Ramos (cell line): ENCODE measurements around the gene PARD3B.

Experiments
- in situ Hi-C: fragments of 300-500 bp; cut with MboI; formaldehyde crosslinking; loops from one replicate; pipeline ENCODE4 v1.14.3; 2022; ENCODE audit warnings: low sequenced_read_pairs; ENCODE audit not compliant: unreplicated experiment

PARD3B gene

GRCh38 chr2:205500065-205500464 lies 954.8 kb downstream of the PARD3B start:
- in situ Hi-C loops = no loop called here

DNA sequence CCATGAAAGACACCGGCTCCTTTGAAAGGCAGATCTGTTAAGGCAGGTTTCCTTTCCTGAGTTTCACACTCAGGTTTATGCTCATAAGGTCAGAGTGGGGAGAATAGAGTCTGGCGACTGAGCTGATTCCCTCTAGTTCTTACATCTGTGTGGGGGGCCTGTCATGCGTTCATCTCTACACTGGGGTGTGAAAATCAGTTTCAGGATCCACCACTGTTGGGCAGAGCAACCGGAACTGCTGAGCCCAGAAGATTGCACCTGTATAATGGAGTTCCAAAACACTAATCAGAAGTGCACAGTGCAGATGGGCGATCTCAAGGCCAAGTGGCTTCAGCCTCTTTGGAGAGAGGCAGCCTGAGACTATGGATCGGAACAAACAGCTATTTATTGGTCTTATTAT lies 955.7 kb downstream of the PARD3B start:
- in situ Hi-C loops = no loop called here

- in situ Hi-C loops = no loop called here
Observed at GRCh38 chr2:205501826-205502225, 956.6 kb downstream of the PARD3B start.

- in situ Hi-C loops = no loop called here
Observed at GRCh38 chr2:205505371-205505770, 960.1 kb downstream of the PARD3B start.

DNA sequence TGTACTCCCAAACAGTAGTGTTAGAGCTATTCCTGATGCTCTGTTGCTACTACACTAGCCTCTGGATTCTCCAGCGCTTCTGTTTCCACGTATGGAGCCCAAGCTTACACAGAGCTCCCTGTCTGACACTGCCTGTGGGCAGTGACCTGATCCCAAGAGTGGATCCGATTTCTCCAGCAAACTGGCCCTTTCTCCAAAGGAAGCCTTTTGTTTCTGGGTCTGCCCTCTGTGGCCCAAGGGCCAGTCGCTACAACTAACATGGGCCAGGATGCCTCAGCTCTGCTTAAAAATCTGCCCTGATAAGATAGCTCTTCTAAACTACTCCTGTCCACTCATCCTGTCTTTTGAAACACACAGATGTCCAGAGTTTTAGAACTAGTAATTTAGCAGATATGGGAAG lies 964.4 kb downstream of the PARD3B start:
- in situ Hi-C loops = no loop called here

DNA sequence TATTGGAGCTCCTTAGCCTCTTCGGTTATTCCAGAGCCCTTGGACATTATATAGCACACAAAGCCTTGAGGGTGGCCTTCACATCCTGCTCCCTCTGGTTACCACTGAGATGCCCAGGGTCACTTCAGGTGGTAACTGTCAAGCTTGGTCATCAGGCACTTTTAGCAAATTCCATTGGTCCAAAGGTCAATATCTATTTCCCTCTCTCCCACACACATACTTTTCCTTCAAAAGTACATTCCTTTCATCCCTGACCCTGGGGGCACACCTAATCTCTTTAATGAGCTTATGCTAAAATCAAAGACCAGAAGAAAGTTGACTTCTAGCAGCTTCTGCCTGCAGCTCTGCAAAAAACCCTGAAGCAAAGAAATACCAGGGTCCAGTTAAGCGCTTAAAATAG lies 965.1 kb downstream of the PARD3B start:
- in situ Hi-C loops = no loop called here

GRCh38 chr2:205511221-205511620 lies 965.9 kb downstream of the PARD3B start:
- in situ Hi-C loops = no loop called here

DNA sequence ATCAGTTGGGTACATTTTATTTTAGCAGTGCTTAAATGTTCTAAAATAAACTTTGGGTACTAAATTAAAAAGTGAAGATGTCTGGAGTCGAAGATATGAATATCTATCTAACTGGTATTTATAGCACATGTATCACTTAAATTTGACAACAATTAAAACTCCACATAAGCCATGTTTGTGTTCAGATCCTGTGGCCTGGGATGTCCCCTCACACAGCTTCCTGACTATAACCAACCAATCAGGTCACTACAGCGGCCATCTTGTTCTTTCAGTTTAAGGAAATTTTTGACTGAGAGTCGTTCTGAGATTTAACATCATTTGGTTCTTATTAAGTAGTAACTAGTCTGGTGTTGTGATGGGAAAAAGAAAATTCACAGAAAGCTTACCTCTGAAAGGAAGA lies 966.4 kb downstream of the PARD3B start:
- in situ Hi-C loops = no loop called here

DNA sequence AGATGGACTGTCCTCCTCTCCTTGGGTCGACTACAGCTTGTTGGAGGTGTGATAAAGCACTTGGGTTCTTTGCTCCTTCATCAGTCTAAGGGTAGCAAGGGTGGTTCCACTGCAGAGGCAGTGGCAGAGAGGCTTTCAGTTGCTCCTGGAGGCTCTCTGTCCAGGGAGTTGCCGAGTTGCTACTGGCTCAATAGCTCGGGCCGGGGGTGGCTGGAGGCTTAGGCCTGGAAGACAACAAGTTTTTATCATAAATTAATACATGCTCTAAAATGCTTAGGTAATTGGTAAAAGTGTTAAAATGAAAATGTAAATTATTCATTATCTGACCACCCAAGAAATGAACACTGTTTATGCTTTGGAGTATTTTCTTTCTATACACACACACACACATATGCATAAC lies 975.0 kb downstream of the PARD3B start:
- in situ Hi-C loops = no loop called here

GRCh38 chr2:205524656-205525055 lies 979.4 kb downstream of the PARD3B start:
- in situ Hi-C loops = no loop called here

DNA sequence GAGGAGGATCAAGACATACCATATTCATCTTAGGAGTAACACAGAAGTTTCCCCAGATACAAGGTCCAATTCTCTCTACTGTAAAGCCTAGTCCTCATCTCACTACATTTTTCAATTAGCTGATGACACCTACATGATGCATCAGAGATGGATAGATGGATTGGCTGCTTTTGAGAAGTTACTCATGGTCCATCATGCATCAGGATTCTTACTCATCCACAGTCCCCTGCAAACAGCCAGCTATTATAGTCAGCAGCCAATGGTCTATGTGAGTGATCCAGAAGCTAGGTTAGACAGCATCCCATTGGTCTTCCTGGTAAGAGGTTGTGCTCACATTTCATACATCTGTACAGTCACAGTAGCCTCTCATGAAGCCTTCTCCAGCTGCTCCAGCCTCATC lies 982.5 kb downstream of the PARD3B start:
- in situ Hi-C loops = no loop called here

- in situ Hi-C loops = no loop called here
Observed at GRCh38 chr2:205531072-205531471, 985.8 kb downstream of the PARD3B start.

DNA sequence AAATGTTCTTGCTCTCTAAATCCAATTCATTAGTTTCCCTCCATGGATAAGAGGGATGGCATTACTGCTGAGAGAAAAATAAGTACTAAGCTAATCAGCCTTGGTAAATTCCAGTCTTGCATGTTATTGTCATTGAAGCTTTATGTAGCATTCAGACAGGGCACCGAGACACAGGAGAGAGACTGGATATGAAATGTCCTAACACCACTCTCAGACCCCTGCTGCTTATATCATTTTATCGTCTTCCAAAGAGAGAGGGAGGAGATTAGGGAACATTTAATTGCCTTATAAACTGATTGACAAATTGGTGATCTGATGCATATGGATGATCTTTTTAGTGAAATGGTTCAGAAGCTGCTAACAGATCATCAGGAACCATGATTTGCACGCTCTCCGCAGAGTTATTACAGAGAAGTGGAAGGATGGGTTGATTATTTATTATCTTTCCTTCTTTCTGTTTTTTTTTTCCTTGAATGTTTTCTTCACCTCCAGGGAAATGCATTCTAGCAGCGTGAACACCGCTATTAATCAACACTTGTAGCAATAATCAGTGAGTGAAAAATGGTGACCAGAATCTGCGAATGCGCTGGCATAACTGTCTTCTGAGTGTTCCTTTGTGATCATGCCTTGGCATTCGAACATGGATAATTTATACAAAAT lies 986.3 kb downstream of the PARD3B start:
- in situ Hi-C loops = no loop called here

DNA sequence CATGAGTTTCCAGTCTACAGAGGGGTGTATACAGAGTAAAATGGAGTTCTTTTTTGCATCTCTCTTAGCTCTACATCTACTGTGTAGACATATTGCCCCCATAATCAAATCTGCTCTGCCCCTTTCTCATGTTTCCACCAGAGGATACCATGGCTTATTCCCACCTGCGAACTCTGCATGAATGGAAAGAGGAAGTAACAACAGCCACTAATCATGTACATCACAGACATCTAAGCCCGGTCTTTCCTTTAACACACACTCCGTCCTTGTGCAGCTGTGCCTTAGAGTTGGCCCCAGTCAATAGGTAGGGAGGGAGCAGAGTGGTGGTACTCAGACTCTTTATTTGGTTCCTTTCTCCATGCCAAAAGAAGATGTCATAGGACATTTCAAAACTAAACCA lies 989.7 kb downstream of the PARD3B start:
- in situ Hi-C loops = no loop called here

- in situ Hi-C loops = no loop called here
Observed at GRCh38 chr2:205539603-205540002, 994.3 kb downstream of the PARD3B start.

DNA sequence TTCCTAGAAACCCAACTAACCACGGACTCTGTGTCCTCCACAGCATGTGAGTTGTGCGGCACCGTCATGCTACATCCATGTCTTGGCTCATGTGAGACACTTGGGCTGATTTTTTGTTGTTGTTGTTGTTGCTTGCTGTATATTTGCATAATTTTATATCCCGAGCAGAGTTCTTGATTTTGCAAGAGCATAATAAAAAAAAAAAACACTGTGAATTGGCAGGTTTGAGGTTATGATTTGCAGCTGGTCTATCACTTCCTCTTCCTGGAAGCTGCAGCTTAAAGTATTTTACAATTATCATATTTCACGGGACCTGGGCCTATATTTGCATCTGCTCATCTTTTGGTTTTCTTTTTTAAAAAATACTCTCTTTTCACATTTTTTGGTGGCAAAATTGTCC lies 994.8 kb downstream of the PARD3B start:
- in situ Hi-C loops = no loop called here

DNA sequence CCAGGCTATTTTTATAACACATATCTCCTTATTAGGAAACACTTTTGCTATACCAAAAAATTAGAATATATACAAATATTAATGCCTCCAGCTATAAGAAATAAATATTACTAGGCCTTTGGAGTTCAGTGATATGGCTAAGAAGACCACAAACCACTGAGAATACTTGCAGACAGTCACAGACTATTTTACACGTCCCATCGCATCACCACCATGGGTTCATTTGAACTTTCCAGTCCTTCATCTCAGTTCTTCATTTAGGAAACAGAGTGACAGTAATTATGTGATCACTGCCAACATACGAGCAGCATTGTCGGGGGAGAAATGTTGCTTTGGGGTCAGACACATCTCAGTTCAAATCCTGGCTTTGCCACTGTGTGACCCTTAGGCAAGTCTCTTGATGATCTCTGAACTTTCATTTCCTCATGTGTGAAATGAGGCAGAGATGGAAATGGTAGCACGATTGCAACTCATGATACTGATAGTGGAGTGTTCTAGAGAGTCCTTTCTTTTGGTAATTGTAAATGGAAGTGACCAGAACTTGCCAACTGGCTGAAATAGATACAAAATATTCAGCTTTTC lies 998.1 kb downstream of the PARD3B start:
- in situ Hi-C loops = no loop called here

- in situ Hi-C loops = no loop called here
Observed at GRCh38 chr2:205543937-205544702, 998.8 kb downstream of the PARD3B start.

GRCh38 chr2:205545971-205546816 lies 1000.9 kb downstream of the PARD3B start:
- in situ Hi-C loops = no loop called here

DNA sequence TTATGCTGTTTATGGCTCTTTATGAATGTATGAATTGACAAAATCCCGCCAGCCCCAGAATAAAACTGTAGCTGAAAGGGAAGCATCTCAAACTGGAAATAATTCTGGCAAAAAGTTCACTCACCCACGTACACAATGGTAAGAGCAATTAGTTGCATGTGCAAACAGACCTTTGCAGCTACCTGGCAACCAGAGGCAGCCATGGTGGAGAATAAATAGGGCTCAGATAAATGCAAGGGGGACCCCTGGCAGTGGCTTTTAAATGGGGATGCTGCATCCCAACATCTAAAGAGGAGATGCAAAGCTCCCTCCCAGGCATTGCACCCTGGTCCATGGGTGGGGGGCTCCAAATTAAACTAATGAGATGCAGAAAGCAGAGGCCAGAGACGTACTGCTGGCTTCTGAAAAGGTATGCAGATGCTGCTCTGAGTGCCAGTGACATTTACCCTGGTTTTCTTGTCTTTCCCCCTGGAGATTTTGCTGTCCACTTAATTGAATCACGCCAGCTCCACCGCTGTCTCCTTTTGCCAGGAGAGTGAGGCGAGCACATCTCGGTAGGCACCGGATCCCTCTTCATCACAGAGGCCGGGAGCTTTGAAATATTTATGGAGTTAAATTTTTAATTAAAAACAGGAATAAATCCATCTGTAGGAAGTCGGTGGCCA lies 1010.4 kb downstream of the PARD3B start:
- in situ Hi-C loops = no loop called here
